Body of pancreas (tissue), 4 donors: Measurements from ENCODE around the gene SORCS1.

Experiments
- POLR2A ChIP-seq, 3 donors: fragments of 450-650 bp; IDR thresholded peaks; one replicate each; pipeline ENCODE4 v1.6.1; 2016; ENCODE audit warnings: antibody characterized with exemption in 3 of 3, mild to moderate bottlenecking in 2 of 3
- TF ChIP-seq, protein P1 (sequence below), 7 experiments: fragments of 450-650 bp in 4 of 7; fragments of 200-600 bp in 3 of 7; sonication (generic) in 3 of 7; IDR thresholded peaks; one replicate each; pipeline ENCODE4 v1.5.1; 2016 to 2019; ENCODE audit warnings: antibody characterized with exemption in 7 of 7

DNA sequence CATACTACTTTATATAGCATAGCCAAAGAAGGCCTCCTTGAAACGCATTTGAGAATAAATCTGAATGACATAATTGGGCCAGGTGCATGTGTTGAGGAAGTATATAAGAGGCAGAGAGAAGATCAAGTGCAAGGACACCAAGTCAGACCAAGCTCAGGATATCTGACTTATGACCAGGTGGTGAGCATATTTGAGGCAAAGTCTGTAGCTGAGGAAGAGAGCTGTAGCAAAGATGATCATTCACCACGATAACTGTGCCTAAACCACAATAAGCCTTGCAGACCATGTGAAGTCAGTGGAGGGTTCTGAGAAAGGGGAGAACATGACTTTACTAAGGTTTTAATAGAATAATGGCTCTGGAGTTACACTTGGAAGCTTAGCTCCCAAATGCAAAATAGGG is 292.3 kb downstream of the SORCS1 start:
- TF ChIP-seq, protein P1, sequence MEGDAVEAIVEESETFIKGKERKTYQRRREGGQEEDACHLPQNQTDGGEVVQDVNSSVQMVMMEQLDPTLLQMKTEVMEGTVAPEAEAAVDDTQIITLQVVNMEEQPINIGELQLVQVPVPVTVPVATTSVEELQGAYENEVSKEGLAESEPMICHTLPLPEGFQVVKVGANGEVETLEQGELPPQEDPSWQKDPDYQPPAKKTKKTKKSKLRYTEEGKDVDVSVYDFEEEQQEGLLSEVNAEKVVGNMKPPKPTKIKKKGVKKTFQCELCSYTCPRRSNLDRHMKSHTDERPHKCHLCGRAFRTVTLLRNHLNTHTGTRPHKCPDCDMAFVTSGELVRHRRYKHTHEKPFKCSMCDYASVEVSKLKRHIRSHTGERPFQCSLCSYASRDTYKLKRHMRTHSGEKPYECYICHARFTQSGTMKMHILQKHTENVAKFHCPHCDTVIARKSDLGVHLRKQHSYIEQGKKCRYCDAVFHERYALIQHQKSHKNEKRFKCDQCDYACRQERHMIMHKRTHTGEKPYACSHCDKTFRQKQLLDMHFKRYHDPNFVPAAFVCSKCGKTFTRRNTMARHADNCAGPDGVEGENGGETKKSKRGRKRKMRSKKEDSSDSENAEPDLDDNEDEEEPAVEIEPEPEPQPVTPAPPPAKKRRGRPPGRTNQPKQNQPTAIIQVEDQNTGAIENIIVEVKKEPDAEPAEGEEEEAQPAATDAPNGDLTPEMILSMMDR (IDR thresholded peaks at IDR 0.05): no peak
- TF ChIP-seq POLR2A (IDR thresholded peaks at IDR 0.05): no peak
